Activated CD4-positive, alpha-beta T cell treated with anti-CD3 and anti-CD28 coated beads, Interleukin-2, amount 10 ng/mL, durations not matched to agents 24 days and 14 days (primary cell): ENCODE measurements around the gene MGAT5B. TPM values are rescaled to one million over a fixed set of nuclear protein-coding genes. Genes with fewer than 3 reads are reported as not detected.
A peak's percentile ranks its signal among the peaks of the same experiment; 100 is the strongest.

Source experiments
- DNase-seq: peaks from one replicate; pipeline ENCODE4 v3.0.0; 2022
- H3K27ac Mint-ChIP-seq: one replicate; pipeline ENCODE4 v1.8.0; 2022; ENCODE audit warnings: mild to moderate bottlenecking, mixed read lengths
- H3K27me3 Mint-ChIP-seq: one replicate; pipeline ENCODE4 v1.8.0; 2022; ENCODE audit warnings: mixed read lengths
- H3K36me3 Mint-ChIP-seq: one replicate; pipeline ENCODE4 v1.8.0; 2022; ENCODE audit warnings: low read depth, mild to moderate bottlenecking, mixed read lengths
- H3K4me1 Mint-ChIP-seq: one replicate; pipeline ENCODE4 v1.8.0; 2021; ENCODE audit warnings: mixed read lengths
- H3K4me3 Mint-ChIP-seq: one replicate; pipeline ENCODE4 v1.8.0; 2022; ENCODE audit warnings: mild to moderate bottlenecking, moderate library complexity, mixed read lengths
- H3K9me3 Mint-ChIP-seq: one replicate; pipeline ENCODE4 v1.8.0; 2021; ENCODE audit warnings: mixed read lengths
- intact Hi-C: fragments of 100-400 bp; cut with micrococcal nuclease; formaldehyde crosslinking; loops from one replicate; pipeline ENCODE4 v1.15.1; 2023
- total RNA-seq: library from RNA; stranded (reverse); gene quantifications from 2 replicates; pipeline ENCODE4 v1.2.3, GENCODE V29; 2022

The MGAT5B gene
- total RNA-seq, 1 donor from 2014 or later, result 0.51 TPM

- peaks cover 7% of the 10 kb centered on the region for H3K4me1 Mint-ChIP-seq
- H3K4me3 Mint-ChIP-seq, result no peak overlapping the region
- H3K9me3 Mint-ChIP-seq, result no peaks in the 10 kb centered on the region
- H3K27ac Mint-ChIP-seq, result no peak overlapping the region
- intact Hi-C loops, result loop anchor here (5.0 kb wide), 1 partner anchor 382 kb away; no protein-coding TSS in a partner anchor
- H3K36me3 Mint-ChIP-seq, result no peaks in the 10 kb centered on the region
- H3K27me3 Mint-ChIP-seq, result peaks cover 24% of the 10 kb centered on the region
- no peak for DNase-seq
These were observed 3.0 kb upstream of the MGAT5B start for GRCh38 chr17:76865174-76865573.

GRCh38 chr17:76866203-76866602 is 2.0 kb upstream of the MGAT5B start:
- intact Hi-C loops, result loop anchor here (5.0 kb wide), 1 partner anchor 381 kb away; no protein-coding TSS in a partner anchor
- Mint-ChIP-seq H3K4me1 (peaks cover 7% of the 10 kb centered on the region), H3K27me3 (peaks cover 25% of the 10 kb centered on the region), H3K27ac (no peak overlapping the region), H3K36me3 (no peaks in the 10 kb centered on the region), H3K4me3 (no peak overlapping the region), H3K9me3 (no peaks in the 10 kb centered on the region)
- DNase-seq, result no peak

- intact Hi-C loops, result loop anchor here (5.0 kb wide), 1 partner anchor 380 kb away; no protein-coding TSS in a partner anchor
- Mint-ChIP-seq H3K9me3 (no peaks in the 10 kb centered on the region), H3K36me3 (no peaks in the 10 kb centered on the region), H3K27me3 (peaks cover 27% of the 10 kb centered on the region), H3K4me1 (peaks cover 7% of the 10 kb centered on the region), H3K4me3 (peak overlapping the region; percentile 13), H3K27ac (no peak overlapping the region)
- no peak for DNase-seq
These were observed 1.2 kb upstream of the MGAT5B start for GRCh38 chr17:76866774-76867577.

GRCh38 chr17:76867578-76868175 is 527 bp upstream of the MGAT5B start:
- H3K9me3 Mint-ChIP-seq, result no peaks in the 10 kb centered on the region
- peak; percentile 67 for DNase-seq
- intact Hi-C loops, result loop anchor here (1.0 to 5.0 kb wide), 3 partner anchors 189 to 380 kb away; no protein-coding TSS in a partner anchor
- peak overlapping the region; percentile 74 for H3K4me3 Mint-ChIP-seq
- no peaks in the 10 kb centered on the region for H3K36me3 Mint-ChIP-seq
- H3K27me3 Mint-ChIP-seq, result peaks cover 31% of the 10 kb centered on the region
- no peak overlapping the region for H3K27ac Mint-ChIP-seq
- peaks cover 12% of the 10 kb centered on the region for H3K4me1 Mint-ChIP-seq

- H3K27me3 Mint-ChIP-seq, result peaks cover 32% of the 10 kb centered on the region
- H3K9me3 Mint-ChIP-seq, result no peaks in the 10 kb centered on the region
- DNase-seq, result peak; percentile 76
- intact Hi-C loops, result loop anchor here (1.0 to 5.0 kb wide), 3 partner anchors 187 to 378 kb away; no protein-coding TSS in a partner anchor
- peak overlapping the region; percentile 71 for H3K4me3 Mint-ChIP-seq
- no peaks in the 10 kb centered on the region for H3K36me3 Mint-ChIP-seq
- H3K4me1 Mint-ChIP-seq, result peaks cover 12% of the 10 kb centered on the region
- no peak overlapping the region for H3K27ac Mint-ChIP-seq
These were observed 678 bp downstream of the MGAT5B start for GRCh38 chr17:76868669-76869495.

- peak overlapping the region; percentile 32 for H3K4me3 Mint-ChIP-seq
- H3K27ac Mint-ChIP-seq, result no peak overlapping the region
- peaks cover 3% of the 10 kb centered on the region for H3K9me3 Mint-ChIP-seq
- H3K27me3 Mint-ChIP-seq, result peaks cover 32% of the 10 kb centered on the region
- H3K36me3 Mint-ChIP-seq, result peaks cover under 1% of the 10 kb centered on the region
- intact Hi-C loops, result loop anchor here (5.0 kb wide), 1 partner anchor 378 kb away; no protein-coding TSS in a partner anchor
- H3K4me1 Mint-ChIP-seq, result peaks cover 12% of the 10 kb centered on the region
- DNase-seq, result peak; percentile 59
These were observed 1.5 kb downstream of the MGAT5B start for GRCh38 chr17:76869496-76870376.

- peaks cover 12% of the 10 kb centered on the region for H3K4me1 Mint-ChIP-seq
- no peak overlapping the region for H3K27ac Mint-ChIP-seq
- no peak overlapping the region for H3K4me3 Mint-ChIP-seq
- peaks cover 31% of the 10 kb centered on the region for H3K27me3 Mint-ChIP-seq
- H3K36me3 Mint-ChIP-seq, result peaks cover 3% of the 10 kb centered on the region
- intact Hi-C loops, result no loop called here
- H3K9me3 Mint-ChIP-seq, result peaks cover 3% of the 10 kb centered on the region
- no peak for DNase-seq
These were observed 2.1 kb downstream of the MGAT5B start for GRCh38 chr17:76870377-76870714.

- H3K9me3 Mint-ChIP-seq, result peaks cover 6% of the 10 kb centered on the region
- intact Hi-C loops, result no loop called here
These were observed 3.5 kb downstream of the MGAT5B start for GRCh38 chr17:76871668-76872067.

GRCh38 chr17:76872221-76872873 is 4.1 kb downstream of the MGAT5B start:
- peaks cover 22% of the 10 kb centered on the region for H3K27me3 Mint-ChIP-seq
- H3K9me3 Mint-ChIP-seq, result peaks cover 6% of the 10 kb centered on the region
- intact Hi-C loops, result no loop called here
- DNase-seq, result no peak
- peaks cover 7% of the 10 kb centered on the region for H3K36me3 Mint-ChIP-seq
- H3K27ac Mint-ChIP-seq, result no peak overlapping the region
- no peak overlapping the region for H3K4me3 Mint-ChIP-seq
- peaks cover 12% of the 10 kb centered on the region for H3K4me1 Mint-ChIP-seq

More at GRCh38 chr17:76871668-76872067, 3.5 kb downstream of the MGAT5B start:
- no peak overlapping the region for H3K27ac Mint-ChIP-seq
- H3K4me3 Mint-ChIP-seq, result peak overlapping the region; percentile 17
- H3K36me3 Mint-ChIP-seq, result peaks cover 7% of the 10 kb centered on the region
- H3K4me1 Mint-ChIP-seq, result peaks cover 12% of the 10 kb centered on the region
- peaks cover 28% of the 10 kb centered on the region for H3K27me3 Mint-ChIP-seq
- DNase-seq, result no peak

GRCh38 chr17:76872874-76873221 is 4.6 kb downstream of the MGAT5B start:
- intact Hi-C loops, result no loop called here
- no peak for DNase-seq
- H3K27ac Mint-ChIP-seq, result no peak overlapping the region
- no peak overlapping the region for H3K4me3 Mint-ChIP-seq
- H3K4me1 Mint-ChIP-seq, result peaks cover 8% of the 10 kb centered on the region
- H3K27me3 Mint-ChIP-seq, result peaks cover 18% of the 10 kb centered on the region
- H3K36me3 Mint-ChIP-seq, result peaks cover 7% of the 10 kb centered on the region
- peaks cover 6% of the 10 kb centered on the region for H3K9me3 Mint-ChIP-seq

GRCh38 chr17:76873856-76874255 is 5.7 kb downstream of the MGAT5B start:
- H3K4me3 Mint-ChIP-seq, result no peak overlapping the region
- H3K27me3 Mint-ChIP-seq, result peaks cover 17% of the 10 kb centered on the region
- peaks cover 7% of the 10 kb centered on the region for H3K36me3 Mint-ChIP-seq
- H3K4me1 Mint-ChIP-seq, result peaks cover 8% of the 10 kb centered on the region
- no peak for DNase-seq
- peaks cover 6% of the 10 kb centered on the region for H3K9me3 Mint-ChIP-seq
- no peak overlapping the region for H3K27ac Mint-ChIP-seq
- intact Hi-C loops, result no loop called here

- no peak overlapping the region for H3K4me3 Mint-ChIP-seq
- H3K9me3 Mint-ChIP-seq, result peaks cover 6% of the 10 kb centered on the region
- intact Hi-C loops, result no loop called here
- DNase-seq, result no peak
- H3K36me3 Mint-ChIP-seq, result peaks cover 7% of the 10 kb centered on the region
- H3K27ac Mint-ChIP-seq, result no peak overlapping the region
- peaks cover 2% of the 10 kb centered on the region for H3K27me3 Mint-ChIP-seq
- peaks cover 2% of the 10 kb centered on the region for H3K4me1 Mint-ChIP-seq
These were observed 9.2 kb downstream of the MGAT5B start for GRCh38 chr17:76877437-76877836.
